Endothelial cell of umbilical vein (primary cell): Measurements from ENCODE around the gene ZNF316. TPM values are rescaled to one million over a fixed set of nuclear protein-coding genes. Genes with fewer than 3 reads are reported as not detected.

Source experiments
- BruUV-seq: library from RNA; stranded (reverse); fragments of 400-500 nt; replicated peaks from 2 replicates; lab custom pipeline; 2021; lab: Mats Ljungman, UMichigan
- CTCF ChIA-PET: fragments of 300-600, 350-600 bp; sonication (Branson Sonifier 250); formaldehyde crosslinking; loops from one replicate; lab custom pipeline; 2021; ENCODE audit warnings: antibody characterized with exemption, inconsistent platforms; lab: Charles Lee
- POLR2A ChIA-PET: fragments of 300-600, 350-600 bp; sonication (Branson Sonifier 250); formaldehyde crosslinking; loops from one replicate; lab custom pipeline; 2021; ENCODE audit warnings: antibody characterized with exemption, inconsistent platforms; lab: Charles Lee
- DNase-seq: peaks from one replicate; pipeline ENCODE4 v3.0.0-alpha.2; 2011; ENCODE audit warnings: low read depth, low spot score
- FAIRE-seq: peaks from 2 replicates; lab custom pipeline; 2011; peaks lifted over from hg19 to GRCh38; lab: Jason Lieb, UNC
- H2AFZ ChIP-seq: 2 replicates; pipeline ENCODE4 v1.6.0; 2012; ENCODE audit warnings: low read depth, low read length, control low read depth, inconsistent platforms
- H3K27ac ChIP-seq: 2 replicates; pipeline ENCODE4 v1.5.1; 2011; ENCODE audit warnings: low read depth, mild to moderate bottlenecking, control low read depth, low read length, moderate library complexity; ENCODE audit not compliant: insufficient read depth
- H3K27me3 ChIP-seq, 2 experiments: 2 replicates each; pipeline versions ENCODE4 v1.6.0 to v1.6.1; 2011; ENCODE audit warnings: low read length in 2 of 2, mixed read lengths in 1 of 2; ENCODE audit not compliant: control insufficient read depth in 2 of 2, insufficient read depth in 2 of 2
- H3K36me3 ChIP-seq, 2 experiments: 2 replicates in 1 of 2; 3 replicates in 1 of 2; pipeline ENCODE4 v1.5.1; 2011; ENCODE audit warnings: low read length in 2 of 2, mild to moderate bottlenecking in 1 of 2, moderate library complexity in 1 of 2; ENCODE audit not compliant: control insufficient read depth in 2 of 2, insufficient read depth in 2 of 2; ENCODE audit errors: extremely low read depth in 1 of 2
- H3K4me1 ChIP-seq: 3 replicates; pipeline ENCODE4 v1.5.1; 2011; ENCODE audit warnings: mild to moderate bottlenecking, low read length; ENCODE audit not compliant: control insufficient read depth, insufficient read depth; ENCODE audit errors: extremely low read depth
- H3K4me2 ChIP-seq: 2 replicates; pipeline ENCODE4 v1.6.1; 2011; ENCODE audit warnings: low read length, control low read depth, mixed read lengths; ENCODE audit not compliant: insufficient read depth
- H3K4me3 ChIP-seq, 3 experiments: fragments of 200-600 bp in 1 of 3; sonication (generic), shearing (Covaris generic) in 1 of 3; replicated peaks in 1 of 3; 2 replicates each; pipeline ENCODE4 v1.5.1; 2011 to 2016; ENCODE audit warnings: control low read depth in 3 of 3, low read length in 3 of 3, mild to moderate bottlenecking in 2 of 3, inconsistent platforms in 1 of 3, low read depth in 1 of 3, moderate library complexity in 1 of 3; ENCODE audit not compliant: insufficient read depth in 1 of 3
- H3K79me2 ChIP-seq: 2 replicates; pipeline ENCODE4 v1.6.0; 2012; ENCODE audit warnings: low read length, inconsistent platforms; ENCODE audit not compliant: control insufficient read depth, insufficient read depth
- H3K9ac ChIP-seq: replicated peaks from 2 replicates; pipeline ENCODE3; 2011; ENCODE audit warnings: low read length, control low read depth; ENCODE audit not compliant: insufficient read depth; ENCODE audit errors: extremely low read depth
- H3K9me1 ChIP-seq: replicated peaks from 3 replicates; pipeline ENCODE4 v1.6.0; 2011; ENCODE audit warnings: mild to moderate bottlenecking, low read length; ENCODE audit not compliant: control insufficient read depth, insufficient read depth; ENCODE audit errors: extremely low read depth
- H3K9me3 ChIP-seq: replicated peaks from 2 replicates; pipeline ENCODE4 v1.5.1; 2012; ENCODE audit warnings: low read length, inconsistent platforms; ENCODE audit not compliant: control insufficient read depth, insufficient read depth
- H4K20me1 ChIP-seq: replicated peaks from 2 replicates; pipeline ENCODE3; 2011; ENCODE audit warnings: mild to moderate bottlenecking, low read length; ENCODE audit not compliant: control insufficient read depth, insufficient read depth; ENCODE audit errors: extremely low read depth
- EZH2 ChIP-seq: IDR thresholded peaks from 2 replicates; pipeline ENCODE4 v1.6.1; 2012; ENCODE audit warnings: borderline replicate concordance, low read depth, mild to moderate bottlenecking, moderate library complexity, low read length, inconsistent platforms; ENCODE audit not compliant: severe bottlenecking
- FOS ChIP-seq: IDR thresholded peaks from 2 replicates; pipeline ENCODE4 v1.6.1; 2011; ENCODE audit warnings: mild to moderate bottlenecking, low read length, moderate library complexity, borderline replicate concordance; ENCODE audit not compliant: insufficient read depth
- GATA2 ChIP-seq: IDR thresholded peaks from 2 replicates; pipeline ENCODE4 v1.7.0; 2011; ENCODE audit warnings: low read depth, mild to moderate bottlenecking, moderate library complexity, mixed read lengths, low read length; ENCODE audit not compliant: insufficient read length, insufficient read depth
- JUN ChIP-seq: IDR thresholded peaks from 2 replicates; pipeline ENCODE4 v1.6.1; 2011; ENCODE audit warnings: borderline replicate concordance, low read depth; ENCODE audit not compliant: insufficient read length, insufficient read depth
- MYC ChIP-seq: IDR thresholded peaks from one replicate; pipeline ENCODE4 v1.6.1; 2011; ENCODE audit warnings: mild to moderate bottlenecking, low read depth, low read length
- POLR2A ChIP-seq: IDR thresholded peaks from 2 replicates; pipeline ENCODE4 v1.6.1; 2012; ENCODE audit warnings: low read depth, mild to moderate bottlenecking, control low read depth, low read length
- POLR2AphosphoS5 ChIP-seq: IDR thresholded peaks from 2 replicates; pipeline ENCODE4 v1.6.1; 2012; ENCODE audit warnings: low read depth, mild to moderate bottlenecking, control low read depth, low read length, moderate library complexity; ENCODE audit not compliant: insufficient read depth
- dilution Hi-C: fragments of 300-500 bp; cut with MboI; formaldehyde crosslinking; loops from one replicate; pipeline ENCODE4 v1.15.0; 2019; ENCODE audit warnings: low sequenced_read_pairs; ENCODE audit not compliant: extremely low pct_ligation_motif_present
- intact Hi-C: fragments of 100-400 bp; cut with micrococcal nuclease; formaldehyde crosslinking; loops from one replicate; pipeline ENCODE4 v1.10.0; 2022
- polyA plus RNA-seq, 4 experiments: library from polyadenylated mRNA; depleted of rRNA in 3 of 4; stranded (reverse) in 3 of 4; unstranded in 1 of 4; fragments of >200 nt; gene quantifications; 2 replicates each; pipeline versions ENCODE4 v1.2.1 to v1.2.3, GENCODE V29; 2011 to 2012; ENCODE audit warnings: missing spikeins in 1 of 4
- total RNA-seq: library from RNA; stranded (reverse); gene quantifications from 2 replicates; pipeline ENCODE4 v1.2.3, GENCODE V29; 2021
- TF ChIP-seq, protein P1 (sequence below), 2 donors: IDR thresholded peaks; 1 replicate in 1 of 2; 2 replicates in 1 of 2; pipeline ENCODE4 v1.5.1; 2011; ENCODE audit warnings: low read length in 2 of 2, mild to moderate bottlenecking in 2 of 2, moderate library complexity in 2 of 2, control low read depth in 1 of 2, inconsistent platforms in 1 of 2, low read depth in 1 of 2; ENCODE audit not compliant: insufficient read depth in 1 of 2; ENCODE audit errors: extremely low read depth in 1 of 2
- TF ChIP-seq, protein P2 (sequence below): IDR thresholded peaks from 2 replicates; pipeline ENCODE4 v1.6.1; 2011; ENCODE audit not compliant: insufficient read depth, insufficient read length

Gene ZNF316
- total and polyA plus RNA-seq, 2 donors (not counting 3 experiments of a cell fraction or from before 2014, with no cell fraction given): 7.7 to 23.8 TPM

DNA sequence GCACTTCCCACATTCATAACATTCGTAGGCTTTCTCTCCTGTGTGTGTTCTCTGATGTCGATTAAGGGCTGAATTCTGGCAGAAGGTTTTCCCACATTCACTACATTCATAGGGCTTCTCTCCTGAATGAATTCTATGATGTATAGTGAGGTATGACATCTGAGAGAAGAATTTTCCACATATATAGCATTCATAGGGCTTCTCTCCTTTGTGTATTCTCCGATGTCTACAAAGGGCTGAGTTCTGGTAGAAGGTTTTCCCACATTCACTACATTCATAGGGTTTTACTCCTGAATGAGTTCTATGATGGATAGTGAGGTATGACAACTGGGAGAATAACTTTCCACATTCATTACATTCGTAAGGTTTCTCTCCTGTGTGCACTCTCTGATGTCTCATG, 54.0 kb downstream of the ZNF316 start:
- TF ChIP-seq, protein P1, sequence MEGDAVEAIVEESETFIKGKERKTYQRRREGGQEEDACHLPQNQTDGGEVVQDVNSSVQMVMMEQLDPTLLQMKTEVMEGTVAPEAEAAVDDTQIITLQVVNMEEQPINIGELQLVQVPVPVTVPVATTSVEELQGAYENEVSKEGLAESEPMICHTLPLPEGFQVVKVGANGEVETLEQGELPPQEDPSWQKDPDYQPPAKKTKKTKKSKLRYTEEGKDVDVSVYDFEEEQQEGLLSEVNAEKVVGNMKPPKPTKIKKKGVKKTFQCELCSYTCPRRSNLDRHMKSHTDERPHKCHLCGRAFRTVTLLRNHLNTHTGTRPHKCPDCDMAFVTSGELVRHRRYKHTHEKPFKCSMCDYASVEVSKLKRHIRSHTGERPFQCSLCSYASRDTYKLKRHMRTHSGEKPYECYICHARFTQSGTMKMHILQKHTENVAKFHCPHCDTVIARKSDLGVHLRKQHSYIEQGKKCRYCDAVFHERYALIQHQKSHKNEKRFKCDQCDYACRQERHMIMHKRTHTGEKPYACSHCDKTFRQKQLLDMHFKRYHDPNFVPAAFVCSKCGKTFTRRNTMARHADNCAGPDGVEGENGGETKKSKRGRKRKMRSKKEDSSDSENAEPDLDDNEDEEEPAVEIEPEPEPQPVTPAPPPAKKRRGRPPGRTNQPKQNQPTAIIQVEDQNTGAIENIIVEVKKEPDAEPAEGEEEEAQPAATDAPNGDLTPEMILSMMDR (IDR thresholded peaks at IDR 0.05; ENCODE audit: extremely low read depth in 1 of 2, insufficient read depth in 1 of 2, low read depth in 1 of 2, low read length in 2 of 2): no peak
- TF ChIP-seq, protein P2, sequence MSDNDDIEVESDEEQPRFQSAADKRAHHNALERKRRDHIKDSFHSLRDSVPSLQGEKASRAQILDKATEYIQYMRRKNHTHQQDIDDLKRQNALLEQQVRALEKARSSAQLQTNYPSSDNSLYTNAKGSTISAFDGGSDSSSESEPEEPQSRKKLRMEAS: no peak
- no peak for TF ChIP-seq GATA2
- TF ChIP-seq MYC: no peak
- no peak for TF ChIP-seq POLR2AphosphoS5
- no peak for TF ChIP-seq POLR2A
- TF ChIP-seq FOS: no peak
- no peak for TF ChIP-seq EZH2
- TF ChIP-seq JUN: no peak
- Histone ChIP-seq H4K20me1 (no peaks in the 10 kb centered on the region), H3K4me3 (no peak overlapping the region), H3K79me2 (no peaks in the 10 kb centered on the region), H2AFZ (no peak overlapping the region), H3K4me1 (no peaks in the 10 kb centered on the region), H3K36me3 (peaks cover 44 to 52% of the 10 kb centered on the region in 2 experiments), H3K27ac (no peak overlapping the region), H3K4me2 (no peak overlapping the region), H3K9ac (no peak overlapping the region), H3K27me3 (no peaks in the 10 kb centered on the region), H3K9me3 (peaks cover 50% of the 10 kb centered on the region), H3K9me1 (no peaks in the 10 kb centered on the region)
- POLR2A ChIA-PET: no interaction called here
- no TSS peak for BruUV-seq
- DNase-seq: no peak
- intact Hi-C loops (no loop called here), dilution Hi-C loops (no loop called here)
- CTCF ChIA-PET: no interaction called here
- FAIRE-seq: no peak
